Left renal pelvis (tissue), 4 donors: Measurements from ENCODE around the gene CCDC71L. TPM values are rescaled to one million over a fixed set of nuclear protein-coding genes. Genes with fewer than 3 reads are reported as not detected.

Experiments
- DNase-seq, 4 donors: peaks; one replicate each; pipeline ENCODE4 v3.0.0-alpha.2; 2013; ENCODE audit warnings: low read depth in 4 of 4, low spot score in 3 of 4
- polyA plus RNA-seq, 4 donors: library from polyadenylated mRNA; unstranded; fragments of 120-200 nt; gene quantifications; one replicate each; pipeline ENCODE4 v1.2.1, GENCODE V29; 2013; ENCODE audit not compliant: insufficient read length in 4 of 4

CCDC71L gene
- polyA plus RNA-seq, 4 donors, result 7.7 to 10.2 (median 8.9) TPM

DNA sequence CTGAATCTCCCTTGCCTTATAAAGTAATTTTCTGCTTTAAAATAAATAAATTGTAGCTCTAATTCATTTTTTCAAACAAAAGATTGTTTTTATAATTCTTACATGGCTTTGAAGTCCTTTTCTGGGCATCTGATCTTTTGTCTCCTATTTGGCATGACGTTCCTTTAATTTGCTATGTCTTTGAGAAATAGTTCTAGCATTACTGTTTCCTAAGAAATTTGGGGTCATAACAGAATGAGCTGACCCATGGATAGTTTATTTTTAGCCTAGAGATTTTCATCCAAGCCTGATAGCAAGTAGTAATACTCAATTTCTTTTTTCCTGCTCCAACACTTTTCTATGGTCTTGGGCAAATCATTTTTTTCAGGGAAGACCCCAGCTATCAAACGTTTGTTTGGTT, 31.4 kb downstream of the CCDC71L start:
- DNase-seq, result no peak

GRCh38 chr7:106626376-106627164, 34.4 kb downstream of the CCDC71L start:
- DNase-seq, result no peak

DNA sequence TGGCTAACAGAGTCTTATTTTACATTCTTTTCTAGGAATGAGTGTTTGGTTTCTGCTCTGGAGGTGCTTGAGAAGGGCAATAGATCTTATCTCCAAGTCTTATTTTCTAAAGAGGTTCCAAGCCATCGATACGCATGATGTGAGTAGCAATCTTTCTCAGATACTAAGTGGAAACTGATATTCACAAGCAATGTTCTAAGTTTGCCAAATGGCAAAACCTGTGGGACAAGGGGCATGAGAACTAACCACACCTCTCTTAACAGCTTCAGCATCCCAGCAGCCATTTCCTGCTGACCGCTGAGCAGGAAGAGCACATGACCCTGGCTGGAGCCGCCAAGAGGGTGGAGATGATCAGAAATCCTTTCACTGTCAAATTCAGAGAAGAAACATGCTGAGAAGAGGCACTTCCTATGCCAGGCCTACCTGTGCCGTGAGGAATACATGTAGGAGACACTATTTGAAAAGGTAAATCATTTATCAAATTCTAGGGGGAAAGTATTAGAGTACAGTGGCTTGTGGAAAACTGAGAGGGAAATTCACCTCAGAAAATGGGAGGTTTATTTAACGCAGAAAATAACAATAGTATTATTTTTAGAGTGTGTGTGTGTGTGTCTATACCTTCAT, 35.2 kb downstream of the CCDC71L start:
- DNase-seq, result no peak

DNA sequence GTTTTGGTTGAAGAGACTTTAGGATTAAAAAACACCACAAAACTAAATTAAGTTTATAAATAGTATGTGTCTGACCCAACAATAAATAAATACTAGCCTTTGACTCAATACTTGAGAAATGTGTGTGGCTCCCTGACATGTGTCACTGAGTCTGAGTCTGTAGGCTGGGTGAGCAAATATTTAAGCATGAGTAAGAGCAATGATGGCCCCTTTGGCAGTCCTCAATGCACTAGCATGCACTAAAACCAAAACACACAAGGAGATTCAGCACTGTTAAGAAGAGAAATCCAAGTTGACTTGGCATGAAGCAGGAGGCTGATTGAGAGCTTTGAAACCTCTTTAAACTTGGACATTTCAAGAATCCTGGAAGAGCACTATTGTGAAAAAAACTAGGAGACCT, 37.1 kb downstream of the CCDC71L start:
- no peak for DNase-seq

DNA sequence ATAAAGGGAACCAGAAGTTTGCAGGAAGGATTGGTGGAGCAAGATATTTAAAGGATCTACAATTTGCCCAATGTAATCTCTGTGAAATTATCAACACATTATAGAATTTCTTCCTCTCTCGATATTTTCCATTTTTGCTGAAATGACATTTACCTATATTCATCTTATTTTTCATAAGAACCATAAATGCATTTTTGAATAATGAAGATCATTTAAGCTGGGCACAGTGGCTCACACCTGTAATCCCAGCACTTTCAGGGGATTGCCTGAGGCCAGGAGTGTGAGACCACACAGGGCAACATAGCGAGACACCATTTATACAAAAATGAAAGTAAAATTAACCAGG, 37.7 kb downstream of the CCDC71L start:
- DNase-seq, result no peak

GRCh38 chr7:106622654-106623314, 38.2 kb downstream of the CCDC71L start:
- DNase-seq, result no peak

- DNase-seq, result no peak
These were observed 39.4 kb downstream of the CCDC71L start for GRCh38 chr7:106621393-106622132.

GRCh38 chr7:106620676-106621075, 40.3 kb downstream of the CCDC71L start:
- DNase-seq, result no peak

DNA sequence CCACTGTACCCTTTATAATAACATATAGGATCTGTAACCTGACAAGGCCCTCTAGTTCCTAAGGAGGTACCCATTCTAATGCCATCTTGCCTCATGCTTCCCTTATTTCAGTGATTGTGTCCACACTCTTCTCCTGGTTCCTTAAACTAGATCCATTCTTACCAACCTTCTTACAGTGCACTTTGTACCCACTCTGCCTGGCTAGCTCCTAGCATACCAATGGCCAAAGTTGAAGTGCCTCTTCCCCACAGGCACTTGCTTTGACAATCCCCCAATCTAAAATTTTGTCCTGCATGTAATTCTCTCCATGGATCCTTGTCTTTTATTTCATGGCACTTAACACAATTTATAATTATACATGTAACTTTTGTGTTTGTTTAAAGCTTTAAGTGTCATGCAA, 40.9 kb downstream of the CCDC71L start:
- DNase-seq, result no peak

DNA sequence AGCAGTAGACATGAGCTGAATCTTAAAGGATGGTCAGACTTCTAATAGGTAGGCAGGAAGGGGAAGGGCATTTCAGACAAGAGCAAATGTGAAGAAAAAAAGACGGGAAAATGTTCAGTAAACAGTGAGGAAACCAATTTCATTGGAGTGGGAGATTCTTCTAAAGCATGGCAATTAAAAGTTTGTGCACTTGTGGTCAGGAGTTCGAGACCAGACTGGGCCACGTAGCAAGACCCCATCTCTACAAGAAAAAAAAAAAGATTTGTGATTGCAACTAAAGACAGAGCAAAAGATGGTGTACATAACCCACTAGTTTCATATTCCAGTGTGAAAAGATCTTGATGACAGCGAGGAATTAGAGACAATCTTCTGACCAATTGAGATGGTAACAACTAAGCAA, 41.7 kb downstream of the CCDC71L start:
- DNase-seq, result no peak

DNA sequence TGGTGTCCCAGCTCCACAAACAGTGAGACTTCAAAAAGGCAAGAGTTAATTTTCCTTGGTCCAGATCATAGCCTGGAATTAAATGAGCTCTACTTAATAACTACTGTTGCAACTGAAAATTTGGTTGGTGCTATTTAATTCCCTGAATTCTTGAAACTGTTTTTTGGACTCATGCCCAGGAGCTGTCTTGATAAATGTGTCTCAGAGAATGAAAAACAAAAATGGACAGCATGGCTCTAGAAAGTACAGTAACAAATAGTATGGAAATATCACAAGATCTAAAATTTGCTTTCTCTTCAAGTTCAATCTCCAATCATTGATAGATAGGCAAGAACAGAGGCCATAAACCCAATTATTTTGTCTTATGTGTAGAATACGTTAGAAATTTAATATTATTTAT, 42.5 kb downstream of the CCDC71L start:
- peak in 3 of 4 donors; percentile 14 to 21 (median 18) for DNase-seq

DNA sequence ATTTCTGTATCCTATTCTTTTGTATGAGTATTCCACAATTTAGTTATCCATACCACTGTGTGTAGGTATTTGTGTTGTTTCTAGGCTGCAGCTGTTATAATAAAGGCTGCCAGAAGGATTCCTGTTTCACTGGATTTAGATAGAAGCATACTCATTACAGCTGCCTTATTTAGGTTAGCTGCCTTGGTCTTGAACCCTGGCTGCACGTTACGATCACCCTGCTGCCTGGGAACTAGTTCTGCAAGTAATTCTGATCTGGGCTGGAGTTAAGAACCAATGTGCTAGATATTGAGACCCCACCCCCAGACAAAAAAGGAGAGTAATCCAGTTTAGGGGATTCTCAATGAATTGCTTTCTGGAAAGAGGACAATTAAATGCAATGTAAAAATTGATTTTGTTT, 43.1 kb downstream of the CCDC71L start:
- DNase-seq, result no peak

DNA sequence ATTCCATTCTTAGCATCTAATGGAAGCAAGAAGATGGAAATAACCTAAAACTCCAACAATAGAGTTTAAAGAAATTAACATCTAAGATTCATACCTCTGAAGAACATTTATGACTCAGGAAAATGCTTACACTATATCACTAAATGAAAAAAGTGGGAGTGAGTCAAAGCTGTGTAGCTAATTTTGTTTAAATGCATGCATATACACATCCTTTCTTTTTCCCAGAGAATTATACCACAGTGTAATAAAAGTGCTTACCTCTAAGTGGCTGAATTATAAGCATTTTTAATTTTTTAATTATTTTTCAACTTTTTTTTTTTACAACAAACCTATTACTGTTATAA, 44.3 kb downstream of the CCDC71L start:
- no peak for DNase-seq

DNA sequence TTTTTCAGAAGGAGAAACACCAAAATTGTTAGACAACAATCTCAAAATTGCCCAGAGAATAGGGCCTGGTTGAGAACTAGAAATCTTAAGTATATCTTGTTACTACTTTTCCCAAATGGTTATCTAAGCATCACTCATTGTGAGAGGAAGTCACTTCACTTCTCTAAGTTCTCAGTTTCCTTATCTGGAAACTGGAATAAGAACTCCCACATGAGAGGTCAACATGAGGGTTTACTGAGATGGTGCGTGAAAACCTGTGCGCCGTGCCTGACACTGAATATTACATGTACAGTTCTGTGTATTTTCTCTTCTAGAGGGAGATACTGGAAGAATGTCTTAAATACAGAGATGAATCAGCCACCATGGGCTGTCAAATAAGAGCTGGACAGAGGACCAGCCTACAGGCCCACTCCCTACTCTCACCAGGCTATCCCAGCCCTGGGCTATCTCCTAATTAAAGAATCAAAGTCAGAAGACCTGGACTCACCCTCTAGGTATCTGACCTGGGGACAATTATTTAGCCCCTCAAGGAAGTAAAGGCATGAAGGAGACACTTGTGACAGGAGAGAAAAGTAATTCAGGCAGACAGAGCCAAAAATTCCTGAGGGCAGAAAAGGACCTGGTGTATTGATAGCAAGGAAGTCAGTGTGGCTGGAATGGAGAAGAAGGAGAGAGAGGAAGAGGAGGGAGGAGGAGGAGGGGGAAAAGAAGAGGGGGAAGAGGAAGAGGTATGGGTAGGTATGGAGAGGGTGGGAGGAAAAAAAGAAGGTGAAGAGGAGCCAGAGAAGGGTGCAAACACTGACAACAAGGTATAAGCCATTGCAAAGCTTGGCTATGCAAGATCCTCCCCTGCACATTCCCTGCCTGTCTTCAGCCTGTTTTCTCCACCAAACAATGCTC, 44.9 kb downstream of the CCDC71L start:
- no peak for DNase-seq

GRCh38 chr7:106614751-106615150, 46.2 kb downstream of the CCDC71L start:
- DNase-seq, result no peak

- DNase-seq, result no peak
These were observed 47.0 kb downstream of the CCDC71L start for GRCh38 chr7:106613848-106614560.

DNA sequence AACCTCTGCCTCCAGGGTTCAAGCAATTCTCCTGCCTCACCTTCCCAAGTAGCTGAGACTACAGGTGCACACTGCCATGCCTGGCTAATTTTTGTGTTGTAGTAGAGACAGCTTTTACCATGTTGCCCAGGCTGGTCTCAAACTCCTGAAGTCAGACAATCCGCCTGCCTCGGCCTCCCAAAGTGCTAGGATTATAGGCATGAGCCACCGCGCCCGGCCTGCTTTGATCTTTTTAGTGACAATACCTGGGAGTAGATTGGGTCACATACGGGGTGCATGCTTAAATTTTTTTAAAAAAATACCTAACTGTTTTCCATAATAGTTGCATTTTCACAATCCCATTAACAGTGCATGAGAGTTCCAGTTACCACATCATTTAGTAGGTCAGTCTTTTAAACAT, 47.7 kb downstream of the CCDC71L start:
- no peak for DNase-seq

DNA sequence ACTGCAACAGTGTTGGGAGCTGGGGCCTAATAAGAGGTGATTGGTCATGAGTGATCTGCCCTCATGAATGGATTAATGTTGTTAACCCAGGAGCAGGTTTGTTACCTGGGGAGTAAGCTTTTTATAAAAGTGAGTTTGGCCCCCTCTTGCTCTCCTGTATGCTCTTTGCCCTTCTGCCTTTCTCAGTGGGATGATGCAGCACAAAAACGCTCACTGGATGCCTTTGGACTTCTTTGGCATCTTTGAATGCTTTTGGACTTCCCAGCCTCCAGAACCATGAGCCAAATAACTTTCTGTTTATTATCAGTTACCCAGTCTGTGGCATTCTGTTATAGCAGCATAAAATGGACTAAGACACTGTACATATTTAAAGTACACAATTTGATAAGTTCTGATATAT, 48.5 kb downstream of the CCDC71L start:
- DNase-seq, result no peak

DNA sequence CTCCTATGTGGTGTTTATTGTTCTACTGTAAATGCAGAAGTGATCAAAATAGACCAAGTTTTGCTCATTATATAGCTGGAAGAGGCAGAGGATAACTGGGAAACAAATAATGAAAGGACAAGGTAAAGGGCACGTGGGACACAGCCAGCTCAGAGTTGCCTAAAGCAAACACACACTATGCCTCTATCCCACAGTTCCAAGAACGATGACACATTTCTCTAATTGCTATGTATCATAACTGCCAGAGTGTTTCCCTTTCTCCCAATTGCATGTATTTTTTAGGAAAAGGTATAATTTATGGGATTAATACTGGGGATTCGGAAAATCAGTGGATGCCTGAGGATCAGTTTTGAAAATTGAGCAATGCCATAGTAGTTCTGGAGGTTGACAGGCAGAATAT, 49.0 kb downstream of the CCDC71L start:
- DNase-seq, result no peak
